A549 (cell line): ENCODE measurements around the gene ACVR2A. TPM values are rescaled to one million over a fixed set of nuclear protein-coding genes. Genes with fewer than 3 reads are reported as not detected.

ENCODE experiments used
- ATAC-seq, 2 experiments: fragments of 200-7000 bp in 1 of 2; fragments of >200 bp in 1 of 2; cut with Nextera tagmentation in 1 of 2; cut with Tn5 transposase in 1 of 2; 3 replicates each; pipeline versions ENCODE4 v1.8.0 to v1.9.1; 2018 to 2020; ENCODE audit warnings: mild to moderate bottlenecking in 1 of 2, moderate library complexity in 1 of 2
- CTCF ChIA-PET: fragments of 300-600 bp; sonication (Branson Sonifier 250); formaldehyde crosslinking; extraction: SDS; loops from one replicate; lab custom pipeline; 2021; ENCODE audit warnings: antibody characterized with exemption, inconsistent platforms; lab: Yijun Ruan, JAX
- POLR2A ChIA-PET: fragments of 350-600 bp; formaldehyde crosslinking; extraction: SDS; loops from one replicate; lab custom pipeline; 2021; ENCODE audit warnings: antibody characterized with exemption, inconsistent platforms; lab: Yijun Ruan, JAX
- DNase-seq, 2 experiments: peaks; one replicate each; pipeline versions ENCODE4 v3.0.0 to v3.0.0-alpha.2; 2011 to 2016; ENCODE audit warnings: low read depth in 1 of 2, low spot score in 1 of 2
- FAIRE-seq: peaks from 2 replicates; lab custom pipeline; 2011; peaks lifted over from hg19 to GRCh38; lab: Jason Lieb, UNC
- H3K27ac ChIP-seq, 2 experiments: fragments of >200 bp; sonication (Bioruptor Twin); formaldehyde crosslinking; 3 replicates each; pipeline ENCODE4 v1.5.1; 2016 to 2017
- H3K4me1 ChIP-seq: fragments of >200 bp; sonication (Bioruptor Twin); formaldehyde crosslinking; 3 replicates; pipeline ENCODE4 v1.6.1; 2016
- H3K4me2 ChIP-seq: fragments of >200 bp; sonication (Bioruptor Twin); formaldehyde crosslinking; 3 replicates; pipeline ENCODE4 v1.6.1; 2016
- H3K4me3 ChIP-seq: fragments of >200 bp; sonication (Bioruptor Twin); formaldehyde crosslinking; 3 replicates; pipeline ENCODE4 v1.5.1; 2016
- H3K9me3 ChIP-seq: fragments of >200 bp; sonication (Bioruptor Twin); formaldehyde crosslinking; 3 replicates; pipeline ENCODE4 v1.6.1; 2016
- BHLHE40 ChIP-seq: IDR thresholded peaks from 2 replicates; pipeline ENCODE4 v1.6.1; 2012; ENCODE audit warnings: low read depth, low read length, inconsistent platforms
- CBX2 ChIP-seq: fragments of 200-600 bp; sonication (generic); IDR thresholded peaks from 2 replicates; pipeline ENCODE4 v1.6.1; 2016; ENCODE audit warnings: low read depth, mild to moderate bottlenecking, borderline replicate concordance
- CBX8 ChIP-seq: fragments of 200-600 bp; sonication (generic); IDR thresholded peaks from 2 replicates; pipeline ENCODE4 v1.6.1; 2016
- CHD4 ChIP-seq: fragments of 200-600 bp; sonication (generic); IDR thresholded peaks from 2 replicates; pipeline ENCODE4 v1.6.1; 2016; ENCODE audit warnings: antibody characterized with exemption, mild to moderate bottlenecking, borderline replicate concordance
- EHF ChIP-seq: fragments of 250-450 bp; sonication (Bioruptor Pico); IDR thresholded peaks from 2 replicates; pipeline ENCODE4 v1.5.0; 2020; ENCODE audit warnings: mild to moderate bottlenecking
- EHMT2 ChIP-seq: fragments of 200-600 bp; sonication (generic); IDR thresholded peaks from 2 replicates; pipeline ENCODE4 v1.6.1; 2016; ENCODE audit warnings: antibody characterized with exemption, low read depth, mild to moderate bottlenecking, moderate library complexity
- EP300 ChIP-seq, 2 experiments: fragments of >200 bp; sonication (Bioruptor Twin); formaldehyde crosslinking; IDR thresholded peaks; 2 replicates in 1 of 2; 3 replicates in 1 of 2; pipeline ENCODE4 v1.6.1; 2016 to 2017
- ESRRA ChIP-seq: fragments of 150-350 bp; IDR thresholded peaks from 2 replicates; pipeline ENCODE4 v1.6.1; 2014; ENCODE audit warnings: mild to moderate bottlenecking, low read length, borderline replicate concordance
- HDAC2 ChIP-seq: fragments of 200-600 bp; sonication (generic); IDR thresholded peaks from 2 replicates; pipeline ENCODE4 v1.6.1; 2016
- HOXB13 ChIP-seq: fragments of 250-450 bp; sonication (Bioruptor Pico); IDR thresholded peaks from 2 replicates; pipeline ENCODE4 v1.5.0; 2020; ENCODE audit warnings: low read depth, mild to moderate bottlenecking, moderate library complexity
- HOXB5 ChIP-seq: fragments of 250-450 bp; sonication (Bioruptor Pico); IDR thresholded peaks from 2 replicates; pipeline ENCODE4 v1.5.0; 2020; ENCODE audit warnings: mild to moderate bottlenecking, moderate library complexity
- KDM5A ChIP-seq: fragments of 200-600 bp; sonication (generic); IDR thresholded peaks from 2 replicates; pipeline ENCODE4 v1.6.1; 2016; ENCODE audit warnings: antibody characterized with exemption, mild to moderate bottlenecking
- MAX ChIP-seq: IDR thresholded peaks from 2 replicates; pipeline ENCODE4 v1.6.1; 2012
- NPAS2 ChIP-seq: fragments of 250-450 bp; sonication (Bioruptor Pico); IDR thresholded peaks from 2 replicates; pipeline ENCODE4 v1.8.0; 2022; ENCODE audit warnings: mild to moderate bottlenecking, moderate library complexity, borderline replicate concordance
- PBX3 ChIP-seq: IDR thresholded peaks from 2 replicates; pipeline ENCODE4 v1.6.1; 2012
- PHF8 ChIP-seq: fragments of 200-600 bp; sonication (generic); IDR thresholded peaks from 2 replicates; pipeline ENCODE4 v1.6.1; 2016; ENCODE audit warnings: low read depth, mild to moderate bottlenecking, antibody characterized with exemption, moderate library complexity, borderline replicate concordance
- RAD21 ChIP-seq, 2 experiments: fragments of >200 bp in 1 of 2; sonication (Bioruptor Twin) in 1 of 2; formaldehyde crosslinking in 1 of 2; IDR thresholded peaks in 1 of 2; conservative IDR thresholded peaks in 1 of 2; 2 replicates in 1 of 2; 3 replicates in 1 of 2; pipeline ENCODE4 v1.6.1; 2012 to 2018; ENCODE audit warnings: inconsistent platforms in 1 of 2
- RARB ChIP-seq: fragments of 250-450 bp; sonication (Bioruptor Pico); IDR thresholded peaks from 2 replicates; pipeline ENCODE4 v1.8.0; 2021; ENCODE audit warnings: mild to moderate bottlenecking, moderate library complexity
- RCOR1 ChIP-seq: fragments of 150-350 bp; IDR thresholded peaks from 2 replicates; pipeline ENCODE4 v1.6.1; 2014; ENCODE audit warnings: antibody characterized with exemption, low read length, low read depth
- TFCP2L1 ChIP-seq: fragments of 250-450 bp; sonication (Bioruptor Pico); IDR thresholded peaks from 2 replicates; pipeline ENCODE4 v1.5.0; 2021; ENCODE audit warnings: mild to moderate bottlenecking
- ZFP36 ChIP-seq: fragments of 450-650 bp; IDR thresholded peaks from 2 replicates; pipeline ENCODE4 v1.6.1; 2014; ENCODE audit warnings: borderline replicate concordance; ENCODE audit not compliant: partially characterized antibody
- ZNF302 ChIP-seq: fragments of 250-450 bp; sonication (Bioruptor Pico); IDR thresholded peaks from 2 replicates; pipeline ENCODE4 v1.9.0; 2021; ENCODE audit warnings: inconsistent platforms, mild to moderate bottlenecking, moderate library complexity
- ZSCAN20 ChIP-seq: fragments of 250-450 bp; sonication (Bioruptor Pico); IDR thresholded peaks from 2 replicates; pipeline ENCODE4 v1.8.0; 2022; ENCODE audit warnings: mild to moderate bottlenecking, moderate library complexity
- WGBS: methylation state at CpG from one replicate; pipeline ENCODE4 v1.1.6; 2017; ENCODE audit errors: missing lambda C conversion rate; 5-methylcytosine and 5-hydroxymethylcytosine counted together
- polyA plus RNA-seq, 4 experiments: library from polyadenylated mRNA; depleted of rRNA in 3 of 4; stranded (reverse); fragments of >200 nt; fragmentation: RNase III in 1 of 4; extraction: RNeasy Plus Mini Kit Qiagen cat#74134 plus additional on column Dnase treatment in 1 of 4; gene quantifications; 2 replicates in 3 of 4; 3 replicates in 1 of 4; pipeline ENCODE4 v1.2.3, GENCODE V29; 2011 to 2017
- TF ChIP-seq, protein P1 (sequence below): fragments of 250-450 bp; sonication (Bioruptor Pico); IDR thresholded peaks from 2 replicates; pipeline ENCODE4 v1.5.0; 2021; ENCODE audit warnings: mild to moderate bottlenecking, moderate library complexity, borderline replicate concordance
- TF ChIP-seq, protein P2 (sequence below): fragments of 150-350 bp; IDR thresholded peaks from 2 replicates; pipeline ENCODE4 v1.6.1; 2014; ENCODE audit warnings: low read depth, mild to moderate bottlenecking, low read length
- TF ChIP-seq, protein P3 (sequence below): fragments of 250-450 bp; sonication (Bioruptor Pico); IDR thresholded peaks from 2 replicates; pipeline ENCODE4 v1.5.0; 2020; ENCODE audit warnings: low read depth, mild to moderate bottlenecking, moderate library complexity

ACVR2A gene
- polyA plus RNA-seq, 2 of the 4 experiments (the other 2 are of a cell fraction): 2.6 to 5.7 TPM

GRCh38 chr2:147808520-147808919 lies 36.3 kb upstream of the ACVR2A start:
- ChIA-PET CTCF (no interaction called here), POLR2A (no interaction called here)
- H3K4me1 ChIP-seq: no peaks in the 10 kb centered on the region
- no peak overlapping the region for H3K4me2 ChIP-seq
- FAIRE-seq: no peak
- no peak overlapping the region for H3K27ac ChIP-seq
- TF ChIP-seq HDAC2: no peak
- no peak for TF ChIP-seq NPAS2 (CRISPR knock-in tag)
- TF ChIP-seq EHMT2: no peak
- no peak for TF ChIP-seq BHLHE40
- TF ChIP-seq, protein P1, sequence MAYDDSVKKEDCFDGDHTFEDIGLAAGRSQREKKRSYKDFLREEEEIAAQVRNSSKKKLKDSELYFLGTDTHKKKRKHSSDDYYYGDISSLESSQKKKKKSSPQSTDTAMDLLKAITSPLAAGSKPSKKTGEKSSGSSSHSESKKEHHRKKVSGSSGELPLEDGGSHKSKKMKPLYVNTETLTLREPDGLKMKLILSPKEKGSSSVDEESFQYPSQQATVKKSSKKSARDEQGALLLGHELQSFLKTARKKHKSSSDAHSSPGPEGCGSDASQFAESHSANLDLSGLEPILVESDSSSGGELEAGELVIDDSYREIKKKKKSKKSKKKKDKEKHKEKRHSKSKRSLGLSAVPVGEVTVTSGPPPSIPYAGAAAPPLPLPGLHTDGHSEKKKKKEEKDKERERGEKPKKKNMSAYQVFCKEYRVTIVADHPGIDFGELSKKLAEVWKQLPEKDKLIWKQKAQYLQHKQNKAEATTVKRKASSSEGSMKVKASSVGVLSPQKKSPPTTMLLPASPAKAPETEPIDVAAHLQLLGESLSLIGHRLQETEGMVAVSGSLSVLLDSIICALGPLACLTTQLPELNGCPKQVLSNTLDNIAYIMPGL (CRISPR knock-in tag): no peak
- no peak overlapping the region for H3K4me3 ChIP-seq
- 22% methylated on average over 4 of the region's 4 CpGs for WGBS
- DNase-seq: no peak
- H3K9me3 ChIP-seq: no peaks in the 10 kb centered on the region
- no peak for ATAC-seq

DNA sequence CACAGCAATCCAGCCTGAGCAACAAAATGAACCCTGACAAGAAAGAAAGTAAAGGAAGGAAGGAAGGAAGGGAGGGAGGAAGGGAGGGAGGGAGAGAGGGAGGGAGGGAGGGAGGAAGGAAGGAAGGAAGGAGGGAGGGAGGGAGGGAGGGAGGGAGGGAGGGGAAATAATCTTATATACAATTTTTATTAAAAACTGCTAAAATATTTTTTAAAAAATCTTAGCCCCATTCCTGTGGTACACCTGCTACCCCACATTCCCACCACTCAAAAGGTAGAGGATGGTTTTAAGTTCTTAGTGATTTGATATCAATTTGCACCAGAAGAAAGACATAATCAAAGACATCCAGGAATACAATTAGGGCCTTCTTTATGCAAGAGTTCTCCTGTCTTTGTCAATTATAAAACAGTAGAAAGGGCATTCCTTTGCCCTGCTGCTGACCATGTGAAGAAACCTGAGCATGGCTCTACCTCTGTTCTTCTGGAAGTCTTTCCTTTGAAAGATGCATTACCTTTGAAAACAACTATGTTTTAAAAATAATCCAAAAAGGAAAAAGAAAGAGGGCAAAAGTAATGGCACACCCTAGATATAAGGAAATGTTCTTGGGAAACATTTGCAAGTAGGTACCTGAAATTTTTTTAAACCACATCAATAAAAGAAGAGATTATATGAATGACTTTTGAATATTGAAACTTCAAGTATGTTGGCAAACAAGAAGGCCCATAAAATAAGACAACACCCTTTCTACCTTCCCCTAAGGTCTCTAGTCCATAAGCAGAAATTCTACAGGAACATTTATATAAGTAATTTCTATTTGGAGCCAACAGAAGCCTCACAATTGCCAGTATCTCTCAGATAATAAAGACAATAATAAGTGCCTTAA lies 33.7 kb upstream of the ACVR2A start:
- no peak for DNase-seq

DNA sequence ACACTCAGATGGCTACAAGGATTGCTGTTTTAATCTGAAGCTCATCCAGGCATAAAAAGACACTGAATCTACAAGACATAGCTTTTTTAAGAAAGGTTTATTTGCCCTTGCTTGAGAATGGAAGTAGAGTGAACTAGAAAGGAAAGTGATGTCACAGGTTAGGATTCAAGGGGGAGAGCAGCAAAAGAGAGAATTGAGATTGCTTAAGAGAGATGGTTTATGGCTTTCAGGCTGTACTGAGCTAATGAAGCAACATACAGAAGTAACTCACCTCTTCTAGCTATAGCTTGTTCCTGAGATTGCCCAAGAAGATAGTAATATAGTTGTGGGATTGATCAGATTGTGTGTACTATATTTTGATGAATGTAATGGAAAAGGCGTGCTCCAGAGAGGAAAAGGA lies 26.1 kb upstream of the ACVR2A start:
- ChIA-PET CTCF (no interaction called here), POLR2A (no interaction called here)
- no peaks in the 10 kb centered on the region for H3K4me1 ChIP-seq
- FAIRE-seq (no peak), DNase-seq (no peak), ATAC-seq (no peak)
- 0% methylated on average over 1 of the region's 1 CpG for WGBS
- no peak overlapping the region for H3K4me2 ChIP-seq
- TF ChIP-seq PHF8: no peak
- no peak for TF ChIP-seq ZNF302 (CRISPR knock-in tag)
- TF ChIP-seq, protein P2, sequence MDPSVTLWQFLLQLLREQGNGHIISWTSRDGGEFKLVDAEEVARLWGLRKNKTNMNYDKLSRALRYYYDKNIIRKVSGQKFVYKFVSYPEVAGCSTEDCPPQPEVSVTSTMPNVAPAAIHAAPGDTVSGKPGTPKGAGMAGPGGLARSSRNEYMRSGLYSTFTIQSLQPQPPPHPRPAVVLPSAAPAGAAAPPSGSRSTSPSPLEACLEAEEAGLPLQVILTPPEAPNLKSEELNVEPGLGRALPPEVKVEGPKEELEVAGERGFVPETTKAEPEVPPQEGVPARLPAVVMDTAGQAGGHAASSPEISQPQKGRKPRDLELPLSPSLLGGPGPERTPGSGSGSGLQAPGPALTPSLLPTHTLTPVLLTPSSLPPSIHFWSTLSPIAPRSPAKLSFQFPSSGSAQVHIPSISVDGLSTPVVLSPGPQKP: no peak
- no peak for TF ChIP-seq TFCP2L1
- TF ChIP-seq, protein P1 (CRISPR knock-in tag): no peak
- no peak for TF ChIP-seq EHF (CRISPR knock-in tag)
- no peak for TF ChIP-seq MAX
- TF ChIP-seq HOXB5 (CRISPR knock-in tag): no peak
- TF ChIP-seq, protein P3, sequence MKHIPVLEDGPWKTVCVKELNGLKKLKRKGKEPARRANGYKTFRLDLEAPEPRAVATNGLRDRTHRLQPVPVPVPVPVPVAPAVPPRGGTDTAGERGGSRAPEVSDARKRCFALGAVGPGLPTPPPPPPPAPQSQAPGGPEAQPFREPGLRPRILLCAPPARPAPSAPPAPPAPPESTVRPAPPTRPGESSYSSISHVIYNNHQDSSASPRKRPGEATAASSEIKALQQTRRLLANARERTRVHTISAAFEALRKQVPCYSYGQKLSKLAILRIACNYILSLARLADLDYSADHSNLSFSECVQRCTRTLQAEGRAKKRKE (CRISPR knock-in tag): no peak
- TF ChIP-seq CHD4: no peak
- TF ChIP-seq ZSCAN20: no peak
- no peak for TF ChIP-seq EP300 (IDR thresholded peaks at IDR 0.05)
- TF ChIP-seq CBX8: no peak
- no peak for TF ChIP-seq RAD21 (conservative IDR thresholded peaks at IDR 0.05 in 1 of 2, IDR thresholded peaks at IDR 0.05 in 1 of 2)
- TF ChIP-seq CBX2: no peak
- no peak for TF ChIP-seq RCOR1
- TF ChIP-seq HOXB13: no peak
- H3K4me3 ChIP-seq: no peak overlapping the region
- H3K9me3 ChIP-seq: no peaks in the 10 kb centered on the region
- H3K27ac ChIP-seq: no peak overlapping the region

More for the DNA sequence above, 33.7 kb upstream of the ACVR2A start:
- TF ChIP-seq RARB (CRISPR knock-in tag) (no peak), ZNF302 (CRISPR knock-in tag) (no peak), BHLHE40 (no peak), EHF (CRISPR knock-in tag) (no peak), KDM5A (no peak), PBX3 (no peak), ZFP36 (no peak), ESRRA (no peak)
- ATAC-seq (no peak), FAIRE-seq (no peak)
- Histone ChIP-seq H3K4me2 (no peak overlapping the region), H3K9me3 (no peaks in the 10 kb centered on the region), H3K4me1 (no peaks in the 10 kb centered on the region), H3K27ac (no peak overlapping the region), H3K4me3 (no peak overlapping the region)
- CTCF ChIA-PET: no interaction called here
- POLR2A ChIA-PET: no interaction called here
